Right renal cortex interstitium (tissue), 3 donors: ENCODE data around the gene GORAB. TPM values are rescaled to one million over a fixed set of nuclear protein-coding genes. Genes with fewer than 3 reads are reported as not detected.

Experiments used
- DNase-seq, 3 donors: peaks; one replicate each; pipeline ENCODE4 v3.0.0-alpha.2; 2013; ENCODE audit warnings: low read depth in 3 of 3, low spot score in 2 of 3
- polyA plus RNA-seq, 3 donors: library from polyadenylated mRNA; unstranded; fragments of 120-200 nt; gene quantifications; one replicate each; pipeline ENCODE4 v1.2.1, GENCODE V29; 2013; ENCODE audit not compliant: insufficient read length in 3 of 3

The GORAB gene
- polyA plus RNA-seq, 3 donors = 20.4 to 23.0 (median 21.7) TPM

- no peak for DNase-seq
Measured at GRCh38 chr1:170587253-170587593, 55.3 kb downstream of the GORAB start.

DNA sequence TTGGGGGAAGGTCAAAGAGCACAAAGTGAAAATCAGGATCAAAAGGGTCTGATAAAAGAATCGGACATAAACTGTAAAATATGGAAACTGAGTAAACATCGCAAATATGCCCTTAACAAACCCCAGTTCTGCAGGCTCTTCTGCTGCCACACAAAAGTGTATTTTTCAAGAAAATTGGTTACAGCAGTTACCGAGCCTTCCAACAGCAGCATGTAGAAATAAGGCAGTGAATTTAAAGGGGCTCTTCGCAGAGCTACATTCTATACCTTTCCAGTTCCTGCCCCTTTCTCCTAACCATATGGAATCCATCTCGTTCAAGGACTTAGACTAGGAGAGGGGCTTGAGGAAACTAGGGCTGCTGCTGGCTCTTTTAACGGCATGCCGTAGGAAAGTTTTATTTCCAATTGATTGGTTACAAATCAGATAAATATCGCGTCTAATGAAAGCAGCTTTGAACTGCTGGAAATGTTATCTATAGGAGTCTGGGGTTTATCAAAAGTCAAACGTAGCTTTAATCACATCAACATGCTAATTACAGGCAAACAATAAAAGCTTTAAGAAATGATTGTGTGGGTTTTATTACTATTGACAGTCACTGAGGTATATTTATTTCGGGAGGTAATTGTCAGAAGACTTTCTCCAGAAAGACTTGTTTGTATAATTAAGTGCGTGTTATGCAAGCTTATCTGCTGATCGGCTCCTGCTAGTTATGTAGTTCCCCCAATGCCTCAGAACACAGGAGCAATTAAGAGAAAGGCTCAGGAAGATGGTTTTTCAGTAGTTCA is 59.1 kb downstream of the GORAB start:
- DNase-seq = no peak

DNA sequence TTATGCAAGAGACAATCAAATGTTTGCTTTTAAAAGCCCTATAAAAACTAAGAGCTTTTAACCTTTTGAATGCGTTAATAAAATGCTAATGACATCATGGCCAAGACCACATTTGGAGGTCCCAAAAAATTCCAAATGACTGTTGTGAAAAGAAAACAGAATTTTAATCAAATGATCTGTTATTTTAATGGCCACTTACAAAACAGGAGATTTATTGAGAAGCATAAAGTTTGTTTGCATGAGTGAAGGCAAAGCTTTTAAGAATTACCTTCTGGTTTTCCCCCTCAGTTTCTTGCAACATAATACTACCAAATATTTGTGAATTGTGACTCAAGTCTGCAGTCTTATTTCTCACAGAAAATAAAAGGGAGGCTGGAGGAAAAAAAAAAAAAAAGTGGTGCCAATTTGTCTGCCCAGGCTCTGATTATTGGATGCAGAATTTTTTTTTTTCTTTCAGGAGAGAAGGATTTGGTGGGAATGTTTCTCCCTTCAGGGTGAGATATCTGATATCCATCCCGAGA is 60.7 kb downstream of the GORAB start:
- no peak for DNase-seq

DNA sequence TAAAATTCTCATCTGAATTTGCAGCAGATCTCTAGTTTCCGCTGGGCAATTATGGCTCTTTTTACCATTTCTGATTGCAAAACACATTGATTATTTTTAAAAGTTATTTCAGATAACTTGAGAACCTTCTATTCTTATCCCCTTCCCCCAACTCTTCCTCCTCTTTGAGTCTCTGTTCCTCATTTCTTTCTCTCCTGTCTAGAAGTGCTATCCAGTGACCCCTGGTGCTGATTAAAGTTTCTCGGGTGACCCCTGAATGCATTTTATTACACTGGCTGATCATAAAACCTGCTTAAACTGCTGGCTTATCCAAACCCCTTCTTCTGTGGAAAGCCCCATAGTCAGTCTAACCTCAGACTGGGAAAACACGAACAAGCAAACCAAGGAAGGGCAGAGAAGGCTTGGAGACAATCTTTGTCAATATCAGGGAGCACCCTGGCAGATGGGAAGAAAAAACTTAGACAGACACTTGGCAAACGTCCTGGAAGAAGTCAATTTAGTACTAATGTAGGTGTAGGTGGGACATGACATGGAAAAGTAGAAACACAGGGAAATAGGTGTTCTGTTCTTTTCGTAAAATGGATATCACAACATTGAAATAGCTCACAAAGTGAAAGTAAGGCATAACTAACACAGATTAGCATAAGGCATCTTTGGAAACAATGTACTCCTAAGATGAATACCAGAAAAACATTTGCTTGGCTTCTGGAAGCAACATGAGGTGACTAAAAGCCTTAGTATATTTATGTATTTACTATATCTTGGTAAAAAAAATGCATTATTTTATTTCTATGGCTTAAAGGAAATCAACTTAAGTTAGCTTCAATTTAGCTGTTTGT is 61.4 kb downstream of the GORAB start:
- no peak for DNase-seq

- no peak for DNase-seq
Measured at GRCh38 chr1:170594066-170594626, 62.2 kb downstream of the GORAB start.

- no peak for DNase-seq
Measured at GRCh38 chr1:170596701-170597100, 64.7 kb downstream of the GORAB start.

DNA sequence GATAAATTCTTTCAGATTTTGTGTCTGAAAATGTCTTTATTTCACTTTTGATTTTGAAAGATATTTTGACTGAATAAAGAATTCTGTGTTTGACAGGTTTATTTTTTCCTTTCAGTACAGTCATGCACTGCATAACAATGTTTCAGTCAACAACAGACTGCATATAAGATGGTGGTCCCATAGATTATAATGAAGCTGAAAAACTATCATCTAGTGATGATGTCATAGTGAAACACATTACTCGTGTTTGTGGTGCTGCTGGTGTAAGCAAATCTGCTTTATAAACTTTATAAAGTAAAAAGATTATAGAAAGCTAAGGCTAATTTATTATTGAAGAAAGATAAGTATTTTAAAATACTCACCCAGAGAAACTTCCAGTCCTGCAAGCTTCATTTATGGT is 66.7 kb downstream of the GORAB start:
- DNase-seq = no peak

DNA sequence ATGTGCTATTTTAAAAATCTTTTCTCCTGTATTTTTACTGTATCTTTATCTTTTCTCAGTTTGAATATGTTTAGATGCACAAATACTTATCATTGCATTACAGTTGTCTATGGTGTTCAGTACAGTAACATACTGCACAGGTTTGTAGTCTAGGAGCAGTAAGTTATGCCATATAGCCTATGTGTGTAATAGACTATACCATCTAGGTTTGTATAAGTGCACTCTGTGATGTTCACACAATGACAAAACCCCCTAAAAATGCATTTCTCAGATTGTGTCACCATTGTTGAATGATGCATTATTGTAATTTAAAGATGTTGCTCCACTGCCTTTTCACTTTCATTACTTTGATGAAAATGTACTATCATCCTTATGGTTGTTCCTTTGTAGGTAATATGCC is 67.1 kb downstream of the GORAB start:
- DNase-seq = no peak

GRCh38 chr1:170601866-170602265 is 69.9 kb downstream of the GORAB start:
- DNase-seq = no peak

Other genes with a start within 250 kb of the GORAB start
- gene PRRX1, start 132.0 kb downstream of the GORAB start, polyA plus RNA-seq = 1 to 10 TPM in 1 of 3 donors, under 1 TPM in 2; 0.67 to 2.3 (median 0.96) TPM